LNCAP (cell line): Measurements from ENCODE around the gene BTBD19.

ENCODE experiments used
- CTCF ChIP-seq: fragments of 450-650 bp; IDR thresholded peaks from 2 replicates; pipeline ENCODE4 v1.5.1; 2017; ENCODE audit warnings: mild to moderate bottlenecking

Gene BTBD19

DNA sequence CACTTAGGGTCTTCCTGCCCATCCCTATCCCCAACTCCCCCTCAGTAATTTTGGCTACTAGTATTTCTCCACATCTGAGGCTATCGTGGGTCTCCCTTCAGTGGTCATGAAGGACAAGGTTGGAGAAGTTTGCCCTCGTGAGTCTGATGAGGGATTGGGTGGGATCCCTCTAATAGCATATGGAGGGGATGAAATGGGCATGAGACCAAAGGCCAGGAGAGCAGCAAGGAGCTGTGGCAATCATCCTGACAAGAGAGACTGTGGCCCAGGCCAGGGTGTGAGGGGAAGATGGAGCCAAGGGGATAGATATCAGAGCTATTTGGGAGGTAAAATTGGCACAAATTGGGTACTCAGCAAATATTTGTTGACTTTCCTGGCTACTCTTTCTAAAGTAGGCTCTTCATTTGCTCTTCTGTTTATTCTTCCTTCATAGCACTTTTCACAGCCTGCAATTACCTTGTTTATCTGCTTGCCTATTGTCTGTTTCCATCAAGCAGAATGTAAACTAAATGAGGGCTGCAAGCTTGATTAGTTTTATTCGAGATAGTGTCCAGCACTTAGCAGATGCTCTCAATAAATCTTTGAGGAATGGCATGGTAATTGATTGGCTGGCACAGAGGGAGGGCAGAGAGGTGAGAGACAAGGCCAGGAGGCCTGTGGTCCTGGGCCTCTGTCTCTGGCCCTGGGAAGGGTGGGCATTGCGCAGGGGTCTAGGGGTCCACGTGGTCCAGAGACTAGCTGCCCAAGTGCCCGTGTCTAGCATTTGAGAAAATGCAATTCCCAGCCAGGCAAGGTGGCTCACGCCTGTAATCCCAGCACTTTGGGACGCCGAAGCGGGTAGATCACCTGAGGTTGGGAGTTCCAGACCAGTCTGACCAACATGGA is 9.6 kb upstream of the BTBD19 start:
- no peak for TF ChIP-seq CTCF

- TF ChIP-seq CTCF = peak; percentile 78
Measured at GRCh38 chr1:44799770-44800584, 8.3 kb upstream of the BTBD19 start, which contains the start of gene PLK3. Gene PLK3, plus strand, starts transcription at chr1:44800377. Its CDS starts 87 bp downstream, at chr1:44800464.

GRCh38 chr1:44801491-44802305 is 6.6 kb upstream of the BTBD19 start:
- no peak for TF ChIP-seq CTCF

- no peak for TF ChIP-seq CTCF
Measured at GRCh38 chr1:44802306-44803061, 5.8 kb upstream of the BTBD19 start.

DNA sequence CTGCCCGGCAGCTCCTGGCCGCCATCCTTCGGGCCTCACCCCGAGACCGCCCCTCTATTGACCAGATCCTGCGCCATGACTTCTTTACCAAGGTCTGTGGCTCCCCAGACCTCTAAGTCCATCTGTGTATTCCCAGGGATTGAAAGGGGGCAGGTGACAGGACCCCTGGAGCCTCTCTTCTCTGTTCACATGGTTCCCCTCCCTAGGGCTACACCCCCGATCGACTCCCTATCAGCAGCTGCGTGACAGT is 5.3 kb upstream of the BTBD19 start:
- no peak for TF ChIP-seq CTCF

DNA sequence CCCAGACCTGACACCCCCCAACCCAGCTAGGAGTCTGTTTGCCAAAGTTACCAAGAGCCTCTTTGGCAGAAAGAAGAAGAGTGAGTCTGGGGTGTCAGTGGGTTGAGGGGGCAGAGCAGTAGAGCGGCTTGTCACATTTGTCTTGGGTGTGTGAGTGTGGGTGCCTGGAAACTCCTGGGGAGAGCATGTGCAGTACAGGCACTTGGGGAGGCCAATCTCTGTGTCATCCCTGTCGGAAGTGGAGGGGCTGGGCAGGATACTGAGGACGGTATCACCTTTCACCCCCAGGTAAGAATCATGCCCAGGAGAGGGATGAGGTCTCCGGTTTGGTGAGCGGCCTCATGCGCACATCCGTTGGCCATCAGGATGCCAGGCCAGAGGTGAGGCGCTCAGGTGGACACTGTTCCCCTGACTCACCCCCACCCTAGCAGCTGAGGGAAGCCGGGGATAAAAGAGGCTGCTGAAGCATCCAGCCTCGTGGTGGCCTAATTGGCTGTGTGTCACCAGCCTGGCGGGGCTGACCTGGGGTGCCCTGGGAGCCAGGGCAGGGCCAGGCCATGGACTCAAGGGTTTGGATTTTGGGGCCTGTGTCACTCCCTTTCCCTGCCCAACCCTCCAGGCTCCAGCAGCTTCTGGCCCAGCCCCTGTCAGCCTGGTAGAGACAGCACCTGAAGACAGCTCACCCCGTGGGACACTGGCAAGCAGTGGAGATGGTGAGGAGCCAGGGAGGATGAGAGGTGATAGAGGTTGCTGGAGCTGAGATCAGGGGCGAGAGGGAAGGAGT is 4.8 kb upstream of the BTBD19 start:
- no peak for TF ChIP-seq CTCF
